Measurements from ENCODE around the gene RBMS2. TPM values are rescaled to one million over a fixed set of nuclear protein-coding genes. Genes with fewer than 3 reads are reported as not detected.
A peak's percentile ranks its signal among the peaks of the same experiment; 100 is the strongest.

The RBMS2 gene
- polyA plus RNA-seq, 1 of the 3 experiments (the other 2 are of a cell fraction) = 8.9 TPM

- Histone ChIP-seq H3K27ac (ENCODE audit: low read depth in 2 of 2, low read length in 1 of 2) (peak overlapping the region in 1 of 2 experiments; percentile 26; a peak in 1 of 4 replicates), H3F3A (replicated peaks; ENCODE audit: insufficient read depth) (peaks cover 24% of the 10 kb centered on the region), H3K9me2 (no peaks in the 10 kb centered on the region), H2AFZ (ENCODE audit: low read depth) (no peak overlapping the region), H3K9ac (no peak overlapping the region), H3K27me3 (ENCODE audit: insufficient read depth) (no peaks in the 10 kb centered on the region), H3K4me3 (ENCODE audit: low read depth in 2 of 2, low read length in 1 of 2) (no peak overlapping the region), H3K9me3 (no peaks in the 10 kb centered on the region), H4K20me1 (ENCODE audit: insufficient read depth) (no peaks in the 10 kb centered on the region), H3K36me3 (replicated peaks in 1 of 2; ENCODE audit: control insufficient read depth in 1 of 2, insufficient read depth in 2 of 2, low read length in 1 of 2) (peaks cover 0 to 60% of the 10 kb centered on the region in 2 experiments), H3K79me2 (ENCODE audit: insufficient read depth) (no peaks in the 10 kb centered on the region), H3K4me2 (no peak overlapping the region), H3K4me1 (ENCODE audit: control insufficient read depth in 1 of 2, insufficient read depth in 2 of 2, low read depth in 1 of 2, low read length in 1 of 2) (0 out of 4 replicates have a peak, but pooled peaks cover 0 to 3% of the 10 kb centered on the region in 2 experiments)
- POLR2A ChIA-PET = no interaction called here
- 87% methylated on average over 10 of the region's 10 CpGs for WGBS (ENCODE audit: low lambda C conversion rate)
- TF ChIP-seq JUND (IDR thresholded peaks at IDR 0.05) = 0 out of 2 replicates have a peak, but pooled peaks have one; percentile 7
- TF ChIP-seq FOXJ3 (CRISPR knock-in tag; IDR thresholded peaks at IDR 0.05) = no peak
- peak; percentile 31; the same call in 1 of the 2 replicates for TF ChIP-seq NFIC (IDR thresholded peaks at IDR 0.05; ENCODE audit: borderline replicate concordance)
- peak; percentile 13 for TF ChIP-seq TCF12 (IDR thresholded peaks at IDR 0.05)
- CTCF ChIA-PET = interaction anchor here (1.1 to 1.5 kb wide), 5 partner anchors 9 to 68 kb away, joined by 3 to 6 read pairs (median 3); no protein-coding TSS in a partner anchor
- no peak for DNase-seq
Measured at GRCh38 chr12:56581418-56582145, 60.0 kb downstream of the RBMS2 start.

GRCh38 chr12:56585098-56585497 lies 63.5 kb downstream of the RBMS2 start:
- Histone ChIP-seq H3F3A (replicated peaks; ENCODE audit: insufficient read depth) (peaks cover 22% of the 10 kb centered on the region), H3K27ac (ENCODE audit: low read depth in 2 of 2, low read length in 1 of 2) (no peak overlapping the region), H2AFZ (ENCODE audit: low read depth) (no peak overlapping the region), H3K4me3 (ENCODE audit: low read depth in 2 of 2, low read length in 1 of 2) (no peak overlapping the region), H4K20me1 (ENCODE audit: insufficient read depth) (no peaks in the 10 kb centered on the region), H3K9ac (no peak overlapping the region), H3K4me2 (no peak overlapping the region), H3K27me3 (ENCODE audit: insufficient read depth) (no peaks in the 10 kb centered on the region), H3K36me3 (replicated peaks in 1 of 2; ENCODE audit: control insufficient read depth in 1 of 2, insufficient read depth in 2 of 2, low read length in 1 of 2) (peaks cover 15 to 74% of the 10 kb centered on the region in 2 experiments), H3K4me1 (ENCODE audit: control insufficient read depth in 1 of 2, insufficient read depth in 2 of 2, low read depth in 1 of 2, low read length in 1 of 2) (peaks cover 0 to 5% of the 10 kb centered on the region in 2 experiments; a peak in 1 of 4 replicates), H3K9me3 (no peaks in the 10 kb centered on the region), H3K79me2 (ENCODE audit: insufficient read depth) (no peaks in the 10 kb centered on the region), H3K9me2 (no peaks in the 10 kb centered on the region)
- TF ChIP-seq CHD2 (IDR thresholded peaks at IDR 0.05; ENCODE audit: low read length, partially characterized antibody) = no peak
- ChIA-PET CTCF (interaction anchor here (1.6 to 1.9 kb wide), 3 partner anchors 9 to 71 kb away, joined by 5 to 8 read pairs (median 7); no protein-coding TSS in a partner anchor), POLR2A (no interaction called here)
- WGBS (ENCODE audit: low lambda C conversion rate) = 91% methylated on average over 4 of the region's 4 CpGs
- no peak for DNase-seq

- no peak overlapping the region for H3K4me3 ChIP-seq (ENCODE audit: low read depth in 2 of 2, low read length in 1 of 2)
- H3K36me3 ChIP-seq (replicated peaks in 1 of 2; ENCODE audit: control insufficient read depth in 1 of 2, insufficient read depth in 2 of 2, low read length in 1 of 2) = peaks cover 15 to 45% of the 10 kb centered on the region in 2 experiments
- ChIA-PET CTCF (interaction anchor here (0.6 to 2.8 kb wide), 12 partner anchors 11 to 80 kb away, joined by 3 to 16 read pairs (median 5); partner anchors contain the start of gene RBMS2), POLR2A (interaction anchor here (1.0 kb wide), 1 partner anchor 12 kb away, joined by 3 read pairs; no protein-coding TSS in a partner anchor)
- H3K4me1 ChIP-seq (ENCODE audit: control insufficient read depth in 1 of 2, insufficient read depth in 2 of 2, low read depth in 1 of 2, low read length in 1 of 2) = peaks cover 5 to 6% of the 10 kb centered on the region in 2 experiments; a peak in 1 of 4 replicates
- no peaks in the 10 kb centered on the region for H4K20me1 ChIP-seq (ENCODE audit: insufficient read depth)
- no peak overlapping the region for H3K4me2 ChIP-seq
- WGBS (ENCODE audit: low lambda C conversion rate) = 92% methylated on average over 1 of the region's 1 CpG
- H2AFZ ChIP-seq (ENCODE audit: low read depth) = no peak overlapping the region
- no peaks in the 10 kb centered on the region for H3K27me3 ChIP-seq (ENCODE audit: insufficient read depth)
- no peaks in the 10 kb centered on the region for H3K9me2 ChIP-seq
- no peaks in the 10 kb centered on the region for H3K9me3 ChIP-seq
- H3K79me2 ChIP-seq (ENCODE audit: insufficient read depth) = no peaks in the 10 kb centered on the region
- DNase-seq = no peak
- peaks cover 27% of the 10 kb centered on the region for H3F3A ChIP-seq (replicated peaks; ENCODE audit: insufficient read depth)
- no peak overlapping the region for H3K27ac ChIP-seq (ENCODE audit: low read depth in 2 of 2, low read length in 1 of 2)
- H3K9ac ChIP-seq = no peak overlapping the region
- TF ChIP-seq POLR2AphosphoS5 (IDR thresholded peaks at IDR 0.05; ENCODE audit: low read depth, low read length) (no peak), RXRA (IDR thresholded peaks at IDR 0.05; ENCODE audit: borderline replicate concordance, low read depth) (no peak), EZH2phosphoT487 (IDR thresholded peaks at IDR 0.05; ENCODE audit: borderline replicate concordance, low read depth) (no peak), RCOR1 (IDR thresholded peaks at IDR 0.05; ENCODE audit: low read length) (no peak), EP300 (IDR thresholded peaks at IDR 0.05; ENCODE audit: borderline replicate concordance in 1 of 2, low read depth in 1 of 2, low read length in 1 of 2) (no peak), JUND (IDR thresholded peaks at IDR 0.05) (no peak), CHD2 (IDR thresholded peaks at IDR 0.05; ENCODE audit: low read length, partially characterized antibody) (no peak), USF1 (IDR thresholded peaks at IDR 0.05; ENCODE audit: borderline replicate concordance, low read depth) (no peak), SIN3A (IDR thresholded peaks at IDR 0.05; ENCODE audit: borderline replicate concordance, low read depth, low read length) (no peak), MEF2A (IDR thresholded peaks at IDR 0.05; ENCODE audit: borderline replicate concordance, low read depth) (no peak), FOSL2 (IDR thresholded peaks at IDR 0.05; ENCODE audit: borderline replicate concordance, low read depth) (no peak), ZBTB33 (IDR thresholded peaks at IDR 0.05; ENCODE audit: borderline replicate concordance, low read depth) (no peak), GABPA (IDR thresholded peaks at IDR 0.05; ENCODE audit: low read depth) (no peak), TAF1 (IDR thresholded peaks at IDR 0.05; ENCODE audit: borderline replicate concordance, low read depth, low read length) (no peak), FOXM1 (IDR thresholded peaks at IDR 0.05; ENCODE audit: low read depth) (no peak), TEAD4 (IDR thresholded peaks at IDR 0.05; ENCODE audit: borderline replicate concordance, insufficient read depth) (no peak)
Measured at GRCh38 chr12:56589783-56590182, 68.2 kb downstream of the RBMS2 start.
